ENCODE measurements around the gene ADGRG3. TPM values are rescaled to one million over a fixed set of nuclear protein-coding genes. Genes with fewer than 3 reads are reported as not detected.

The ADGRG3 gene
- total RNA-seq, 1 experiment from 2014 or later = not detected

GRCh38 chr16:57714047-57714446 is 45.9 kb downstream of the ADGRG3 start (continued):
- no peak for TF ChIP-seq ZNF274 (IDR thresholded peaks at IDR 0.05; ENCODE audit: low read depth, low read length)

GRCh38 chr16:57720142-57720575 is 52.1 kb downstream of the ADGRG3 start:
- no TSS peak for BruUV-seq (replicated peaks)
- ChIA-PET CTCF (interaction anchor here (1.0 kb wide), 1 partner anchor 143 kb away, joined by 3 read pairs; no protein-coding TSS in a partner anchor), POLR2A (no interaction called here), RAD21 (ENCODE audit: low non-redundant PET in 1 of 2, low total read pairs in 2 of 2, uncharacterized antibody in 2 of 2, unreplicated experiment in 2 of 2) (no interaction called here)
- Histone ChIP-seq H3K4me1 (ENCODE audit: control insufficient read depth in 1 of 2, insufficient read depth in 2 of 2, low read length in 2 of 2) (no peaks in the 10 kb centered on the region), H3K9ac (ENCODE audit: low read length) (no peak overlapping the region), H3K9me2 (ENCODE audit: insufficient read depth) (no peaks in the 10 kb centered on the region), H3K79me2 (ENCODE audit: insufficient read depth, low read length) (no peaks in the 10 kb centered on the region), H2AFZ (ENCODE audit: low read depth, low read length, poor library complexity, severe bottlenecking) (no peak overlapping the region), H3K4me3 (replicated peaks in 1 of 2; ENCODE audit: low read depth in 1 of 2, low read length in 2 of 2) (no peak overlapping the region), H4K20me1 (ENCODE audit: insufficient read depth) (no peaks in the 10 kb centered on the region), H3K27me3 (ENCODE audit: insufficient read depth, low read length) (0 out of 2 replicates have a peak, but pooled peaks cover 7% of the 10 kb centered on the region), H3K36me3 (ENCODE audit: control insufficient read depth in 1 of 2, insufficient read depth in 2 of 2, low read length in 2 of 2) (no peaks in the 10 kb centered on the region), H3K4me2 (ENCODE audit: low read length) (no peak overlapping the region), H3K27ac (ENCODE audit: low read depth, low read length) (no peak overlapping the region), H3K9me3 (ENCODE audit: control insufficient read depth in 1 of 2, insufficient read depth in 1 of 2, low read depth in 1 of 2, low read length in 2 of 2) (no peaks in the 10 kb centered on the region)
- DNase-seq (ENCODE audit: low read depth, low spot score) = no peak
- ATAC-seq = peak; percentile 96
- TF ChIP-seq, protein P1, sequence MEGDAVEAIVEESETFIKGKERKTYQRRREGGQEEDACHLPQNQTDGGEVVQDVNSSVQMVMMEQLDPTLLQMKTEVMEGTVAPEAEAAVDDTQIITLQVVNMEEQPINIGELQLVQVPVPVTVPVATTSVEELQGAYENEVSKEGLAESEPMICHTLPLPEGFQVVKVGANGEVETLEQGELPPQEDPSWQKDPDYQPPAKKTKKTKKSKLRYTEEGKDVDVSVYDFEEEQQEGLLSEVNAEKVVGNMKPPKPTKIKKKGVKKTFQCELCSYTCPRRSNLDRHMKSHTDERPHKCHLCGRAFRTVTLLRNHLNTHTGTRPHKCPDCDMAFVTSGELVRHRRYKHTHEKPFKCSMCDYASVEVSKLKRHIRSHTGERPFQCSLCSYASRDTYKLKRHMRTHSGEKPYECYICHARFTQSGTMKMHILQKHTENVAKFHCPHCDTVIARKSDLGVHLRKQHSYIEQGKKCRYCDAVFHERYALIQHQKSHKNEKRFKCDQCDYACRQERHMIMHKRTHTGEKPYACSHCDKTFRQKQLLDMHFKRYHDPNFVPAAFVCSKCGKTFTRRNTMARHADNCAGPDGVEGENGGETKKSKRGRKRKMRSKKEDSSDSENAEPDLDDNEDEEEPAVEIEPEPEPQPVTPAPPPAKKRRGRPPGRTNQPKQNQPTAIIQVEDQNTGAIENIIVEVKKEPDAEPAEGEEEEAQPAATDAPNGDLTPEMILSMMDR (IDR thresholded peaks at IDR 0.05 in 2 of 3, conservative IDR thresholded peaks at IDR 0.05 in 1 of 3; ENCODE audit: borderline replicate concordance in 1 of 3, insufficient read depth in 1 of 3, low read depth in 2 of 3, low read length in 2 of 3) = peak; percentile 74 to 86 (median 83)
- no peak for TF ChIP-seq CEBPB (IDR thresholded peaks at IDR 0.05; ENCODE audit: low read depth)
- peak; percentile 75 for TF ChIP-seq RAD21 (IDR thresholded peaks at IDR 0.05; ENCODE audit: low read depth)
- intact Hi-C loops (cut with micrococcal nuclease) = loop anchor here (1.0 to 10.0 kb wide), 4 partner anchors 71 to 285 kb away; partner anchors contain the start of genes USB1 and ZNF319

Data from HCT116 (cell line).